DOHH2 (cell line): ENCODE measurements around the gene BDKRB2.

Source experiments
- CTCF ChIP-seq: fragments of 200-600 bp; sonication (generic); IDR thresholded peaks from one replicate; pipeline ENCODE4 v1.5.1; 2014; ENCODE audit warnings: antibody characterized with exemption, mild to moderate bottlenecking, low read depth, low read length; ENCODE audit not compliant: poor library complexity, severe bottlenecking
- EZH2phosphoT487 ChIP-seq: fragments of 200-600 bp; sonication (generic); IDR thresholded peaks from 2 replicates; pipeline ENCODE4 v1.6.1; 2017; ENCODE audit warnings: borderline replicate concordance, mild to moderate bottlenecking, antibody characterized with exemption, low read length, moderate library complexity, mixed read lengths

GRCh38 chr14:96213871-96214465, 9.3 kb downstream of the BDKRB2 start:
- no peak for TF ChIP-seq CTCF
- no peak for TF ChIP-seq EZH2phosphoT487
